Coronary artery (tissue), 2 donors: ENCODE measurements around the gene RITA1.

Experiments
- DNase-seq: peaks from one replicate; pipeline ENCODE4 v3.0.0-alpha.2; 2017; ENCODE audit warnings: low spot score
- H3K27ac ChIP-seq, 2 donors: fragments of 200-600 bp; sonication (generic); one replicate each; pipeline ENCODE4 v1.5.1; 2016 to 2019
- H3K4me3 ChIP-seq: fragments of 200-600 bp; sonication (generic); 2 replicates; pipeline ENCODE4 v1.5.1; 2016; ENCODE audit warnings: mild to moderate bottlenecking, moderate library complexity
- CTCF ChIP-seq: fragments of 200-600 bp; sonication (generic); IDR thresholded peaks from one replicate; pipeline ENCODE4 v1.5.1; 2019; ENCODE audit warnings: antibody characterized with exemption

RITA1 gene

GRCh38 chr12:113170457-113170856, 15.1 kb upstream of the RITA1 start:
- TF ChIP-seq CTCF, result no peak
- H3K4me3 ChIP-seq, result no peak overlapping the region
- DNase-seq, result no peak
- no peak overlapping the region for H3K27ac ChIP-seq

- H3K4me3 ChIP-seq, result no peak overlapping the region
- no peak overlapping the region for H3K27ac ChIP-seq
- no peak for DNase-seq
- TF ChIP-seq CTCF, result no peak
These were observed 14.6 kb upstream of the RITA1 start for GRCh38 chr12:113170926-113171325.

- Histone ChIP-seq H3K4me3 (no peak overlapping the region), H3K27ac (no peak overlapping the region)
- DNase-seq, result no peak
- no peak for TF ChIP-seq CTCF
These were observed 14.0 kb upstream of the RITA1 start for GRCh38 chr12:113171543-113171942.

GRCh38 chr12:113172185-113172584, 13.3 kb upstream of the RITA1 start:
- Histone ChIP-seq H3K4me3 (no peak overlapping the region), H3K27ac (no peak overlapping the region)
- no peak for TF ChIP-seq CTCF
- DNase-seq, result no peak

- no peak overlapping the region for H3K4me3 ChIP-seq
- TF ChIP-seq CTCF, result no peak
- no peak overlapping the region for H3K27ac ChIP-seq
- DNase-seq, result no peak
These were observed 12.3 kb upstream of the RITA1 start for GRCh38 chr12:113173081-113173698.

GRCh38 chr12:113174461-113175384, 10.8 kb upstream of the RITA1 start:
- no peak overlapping the region for H3K27ac ChIP-seq
- H3K4me3 ChIP-seq, result no peak overlapping the region
- TF ChIP-seq CTCF, result peak; percentile 98
- DNase-seq, result no peak

- TF ChIP-seq CTCF, result no peak
- no peak for DNase-seq
- Histone ChIP-seq H3K4me3 (no peak overlapping the region), H3K27ac (no peak overlapping the region)
These were observed 6.5 kb upstream of the RITA1 start for GRCh38 chr12:113179023-113179422.
